Measurements from ENCODE around the gene PRSS21. TPM values are rescaled to one million over a fixed set of nuclear protein-coding genes. Genes with fewer than 3 reads are reported as not detected.

The PRSS21 gene
- total RNA-seq, 1 donor from 2014 or later = not detected

DNA sequence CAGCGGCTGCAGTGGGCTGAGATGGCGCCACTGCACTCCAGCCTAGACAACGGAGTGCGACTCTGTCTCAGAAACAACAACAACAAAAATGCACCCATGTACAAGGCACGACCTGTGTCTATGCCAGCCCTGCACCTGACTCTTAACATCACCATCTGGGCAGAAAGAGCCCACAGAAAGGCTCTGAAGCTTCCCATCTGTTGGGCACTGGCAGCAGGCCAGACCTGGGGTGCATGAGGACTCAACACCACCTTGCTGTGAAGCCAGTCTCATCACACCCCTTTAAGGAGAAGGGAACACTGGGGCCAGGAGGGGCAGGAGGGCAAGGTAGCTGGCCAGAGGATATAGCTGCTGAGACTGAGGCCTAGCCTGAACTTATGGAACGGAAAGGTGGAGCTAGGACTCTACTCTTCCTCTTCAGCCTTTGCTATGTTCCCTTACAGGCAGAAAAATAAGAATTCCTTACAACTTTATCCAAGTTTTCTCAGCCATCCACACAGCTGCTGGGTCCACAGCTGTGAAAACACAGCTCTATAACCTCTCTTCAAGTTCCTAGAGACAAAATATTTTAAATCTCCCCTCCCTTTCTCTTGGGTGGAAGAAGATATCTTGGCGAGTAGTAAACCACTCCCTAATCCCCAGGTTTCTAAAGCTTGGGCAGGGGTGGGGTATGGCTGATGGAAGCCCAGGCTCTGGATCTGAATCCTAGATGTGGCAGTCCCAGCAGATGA, 42.7 kb upstream of the PRSS21 start:
- no peaks in the 10 kb centered on the region for H3K27me3 ChIP-seq (ENCODE audit: control insufficient read depth in 3 of 3, insufficient read depth in 3 of 3, low read length in 3 of 3)
- H3K9me3 ChIP-seq (ENCODE audit: control insufficient read depth in 3 of 3, low read length in 3 of 3) = no peaks in the 10 kb centered on the region
- peaks cover 48 to 55% (median 53%) of the 10 kb centered on the region in 3 donors for H3K36me3 ChIP-seq (ENCODE audit: control insufficient read depth in 3 of 3, insufficient read depth in 3 of 3, low read length in 3 of 3)
- peak overlapping the region in 1 of 3 donors; percentile 54 for H3K9ac ChIP-seq (ENCODE audit: low read depth in 1 of 3, low read length in 3 of 3)
- no peak overlapping the region for H3K27ac ChIP-seq (ENCODE audit: low read depth, low read length)
- peaks cover 42 to 60% (median 43%) of the 10 kb centered on the region in 3 donors for H3K4me1 ChIP-seq (ENCODE audit: control insufficient read depth in 3 of 3, insufficient read depth in 3 of 3, low read length in 3 of 3)
- H3K4me3 ChIP-seq (ENCODE audit: low read length in 3 of 3) = no peak overlapping the region

DNA sequence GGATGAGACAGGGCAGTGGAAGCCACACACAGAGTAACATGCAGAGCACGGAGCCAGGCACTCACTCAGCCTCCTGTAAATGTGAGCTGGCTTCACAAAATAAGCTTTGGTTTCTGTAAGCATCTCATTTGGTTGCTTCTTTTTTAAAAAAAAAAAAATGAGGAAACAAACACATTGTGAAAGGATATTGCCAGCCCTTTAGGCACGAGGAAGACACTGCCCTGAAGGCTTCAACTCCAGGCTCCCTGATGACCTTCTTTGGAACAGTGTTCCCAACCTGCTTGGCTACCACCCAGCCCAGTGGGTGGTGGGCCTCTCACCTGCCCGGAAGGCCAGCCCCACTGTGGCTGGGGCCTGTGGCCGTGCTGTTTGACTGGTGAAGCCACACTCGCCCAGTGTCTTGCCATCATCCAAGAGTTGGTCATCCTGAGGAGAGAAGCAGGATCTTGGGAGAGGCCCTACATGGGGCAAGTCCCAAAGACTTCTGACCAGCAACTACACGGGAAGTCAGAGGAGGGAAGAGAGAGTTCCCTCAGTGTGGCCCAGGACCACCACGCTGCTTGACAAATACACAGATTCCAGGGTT, 41.8 kb upstream of the PRSS21 start:
- Histone ChIP-seq H3K9me3 (ENCODE audit: control insufficient read depth in 3 of 3, low read length in 3 of 3) (no peaks in the 10 kb centered on the region), H3K36me3 (ENCODE audit: control insufficient read depth in 3 of 3, insufficient read depth in 3 of 3, low read length in 3 of 3) (peaks cover 39 to 46% (median 44%) of the 10 kb centered on the region in 3 donors), H3K9ac (ENCODE audit: low read depth in 1 of 3, low read length in 3 of 3) (peak overlapping the region in 1 of 3 donors; percentile 92), H3K27me3 (ENCODE audit: control insufficient read depth in 3 of 3, insufficient read depth in 3 of 3, low read length in 3 of 3) (no peaks in the 10 kb centered on the region), H3K27ac (ENCODE audit: low read depth, low read length) (no peak overlapping the region), H3K4me3 (ENCODE audit: low read length in 3 of 3) (no peak overlapping the region), H3K4me1 (ENCODE audit: control insufficient read depth in 3 of 3, insufficient read depth in 3 of 3, low read length in 3 of 3) (peaks cover 39 to 55% (median 42%) of the 10 kb centered on the region in 3 donors)

DNA sequence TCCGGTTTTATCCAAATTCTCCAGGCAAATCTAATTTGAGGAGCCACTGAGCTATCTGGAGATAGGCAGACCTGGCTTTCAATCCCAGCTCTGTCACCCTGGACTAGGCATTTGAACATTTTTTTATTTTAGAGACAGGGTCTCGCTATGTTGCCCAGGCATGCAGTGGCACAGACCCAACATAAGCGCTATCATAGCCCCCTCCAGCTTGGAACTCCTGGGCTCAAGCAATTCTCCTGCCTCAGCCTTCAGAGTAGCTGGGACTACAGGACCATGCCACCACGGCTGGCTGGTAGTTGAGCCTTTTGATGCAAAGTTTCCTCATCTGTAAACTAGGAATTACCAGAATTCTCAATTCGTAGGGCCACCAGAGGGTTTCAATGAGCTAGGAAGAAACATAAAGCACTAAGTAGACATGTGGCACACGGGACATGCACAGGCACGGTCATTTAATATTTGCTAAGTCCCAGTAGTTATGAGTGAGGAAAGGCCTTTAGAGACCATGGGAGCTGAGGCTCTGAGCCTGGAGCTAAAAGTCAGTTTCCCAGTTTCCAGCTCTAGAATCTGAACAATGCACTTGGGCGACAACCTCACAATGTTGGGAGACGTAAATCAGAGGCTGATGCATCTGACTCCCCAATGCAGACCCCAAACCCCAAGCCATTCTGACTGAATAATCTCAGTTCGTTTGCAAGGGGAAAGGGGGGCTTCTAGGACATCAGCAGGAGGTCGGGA, 41.1 kb upstream of the PRSS21 start:
- no peak overlapping the region for H3K27ac ChIP-seq (ENCODE audit: low read depth, low read length)
- H3K36me3 ChIP-seq (ENCODE audit: control insufficient read depth in 3 of 3, insufficient read depth in 3 of 3, low read length in 3 of 3) = peaks cover 32 to 39% (median 38%) of the 10 kb centered on the region in 3 donors
- H3K9ac ChIP-seq (ENCODE audit: low read depth in 1 of 3, low read length in 3 of 3) = peak overlapping the region; percentile 86 to 92 (median 92)
- no peaks in the 10 kb centered on the region for H3K9me3 ChIP-seq (ENCODE audit: control insufficient read depth in 3 of 3, low read length in 3 of 3)
- no peaks in the 10 kb centered on the region for H3K27me3 ChIP-seq (ENCODE audit: control insufficient read depth in 3 of 3, insufficient read depth in 3 of 3, low read length in 3 of 3)
- H3K4me1 ChIP-seq (ENCODE audit: control insufficient read depth in 3 of 3, insufficient read depth in 3 of 3, low read length in 3 of 3) = peaks cover 37 to 55% (median 40%) of the 10 kb centered on the region in 3 donors
- peak overlapping the region; percentile 85 to 87 (median 87) for H3K4me3 ChIP-seq (ENCODE audit: low read length in 3 of 3)

DNA sequence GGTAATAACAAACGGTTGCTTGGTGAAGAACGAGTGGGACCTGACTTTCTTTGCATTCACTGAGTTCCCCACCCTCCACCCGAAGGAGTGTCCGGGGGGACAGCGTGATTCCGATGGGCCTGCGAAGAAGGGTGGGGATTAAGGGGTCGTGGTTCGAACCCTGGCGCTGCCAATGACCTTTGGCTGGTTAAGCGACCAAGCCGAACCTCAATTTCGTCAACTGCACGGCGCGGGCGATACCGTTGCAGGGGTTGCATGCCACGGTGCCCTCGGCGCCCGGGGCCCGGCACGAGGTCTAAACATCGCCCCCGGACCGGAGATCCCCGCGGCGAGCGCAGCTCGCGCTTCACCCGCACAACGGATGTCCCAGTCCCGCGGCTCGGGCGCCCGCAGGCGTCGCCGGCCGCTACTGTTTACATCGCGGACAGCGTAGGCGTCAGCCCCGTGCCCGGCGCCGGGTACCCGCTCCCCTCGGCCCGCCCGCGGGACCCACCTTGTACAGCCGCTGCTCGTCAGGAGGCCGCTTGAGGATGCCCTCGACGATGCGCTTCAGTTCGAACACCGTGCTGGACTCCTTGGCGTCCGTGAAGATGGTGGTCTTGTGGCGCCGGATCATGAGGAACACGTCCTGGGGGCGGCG, 40.4 kb upstream of the PRSS21 start:
- peaks cover 25 to 32% (median 31%) of the 10 kb centered on the region in 3 donors for H3K36me3 ChIP-seq (ENCODE audit: control insufficient read depth in 3 of 3, insufficient read depth in 3 of 3, low read length in 3 of 3)
- H3K27ac ChIP-seq (ENCODE audit: low read depth, low read length) = peak overlapping the region; percentile 60
- no peaks in the 10 kb centered on the region for H3K9me3 ChIP-seq (ENCODE audit: control insufficient read depth in 3 of 3, low read length in 3 of 3)
- H3K4me1 ChIP-seq (ENCODE audit: control insufficient read depth in 3 of 3, insufficient read depth in 3 of 3, low read length in 3 of 3) = peaks cover 33 to 51% (median 40%) of the 10 kb centered on the region in 3 donors
- peak overlapping the region; percentile 85 to 87 (median 87) for H3K4me3 ChIP-seq (ENCODE audit: low read length in 3 of 3)
- H3K9ac ChIP-seq (ENCODE audit: low read depth in 1 of 3, low read length in 3 of 3) = peak overlapping the region; percentile 86 to 92 (median 92)
- no peaks in the 10 kb centered on the region for H3K27me3 ChIP-seq (ENCODE audit: control insufficient read depth in 3 of 3, insufficient read depth in 3 of 3, low read length in 3 of 3)

DNA sequence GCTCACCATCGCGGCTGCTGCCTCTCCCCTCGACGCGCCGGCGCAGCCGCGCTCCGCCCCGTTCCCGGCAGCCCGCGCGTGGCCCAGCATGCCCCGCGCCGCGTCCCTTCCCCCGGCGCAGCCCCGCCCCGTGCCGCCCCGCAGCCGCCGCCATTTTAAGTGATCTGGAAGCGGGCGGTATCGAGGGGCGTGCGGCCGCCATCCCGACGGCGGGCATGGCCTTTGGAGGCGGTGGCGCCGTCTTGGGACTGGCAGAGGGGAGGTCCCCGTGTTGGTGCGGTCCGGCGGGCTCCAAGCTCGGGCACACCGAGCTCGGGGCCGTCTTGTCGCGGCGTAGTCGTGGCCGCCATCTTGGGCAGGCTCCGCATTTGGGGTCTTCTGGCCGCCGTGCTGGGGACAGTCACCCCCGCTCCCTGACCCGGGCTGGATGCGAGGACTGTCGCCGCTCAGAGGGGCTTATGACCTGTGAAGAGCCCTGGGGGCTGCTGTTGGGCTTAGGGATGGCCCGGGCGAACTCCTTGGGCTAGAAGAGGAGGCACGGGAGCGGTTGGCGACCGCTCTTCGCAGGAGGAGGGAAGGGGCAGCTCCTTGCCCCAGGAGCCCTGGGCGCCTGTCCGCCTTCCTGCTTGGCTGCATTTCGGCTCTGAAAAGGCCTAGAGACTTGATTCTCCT, 39.7 kb upstream of the PRSS21 start, which contains the start of gene ELOB:
TSS of gene ELOB (minus strand) at position 50 of the 672 bp plus-strand sequence. CDS start at position 9, 41 bp downstream.
- H3K9ac ChIP-seq (ENCODE audit: low read depth in 1 of 3, low read length in 3 of 3) = peak within 1 kb of the TSS; percentile 100
- no peaks in the 10 kb centered on the region for H3K9me3 ChIP-seq (ENCODE audit: control insufficient read depth in 3 of 3, low read length in 3 of 3)
- peak within 1 kb of the TSS; percentile 96 to 99 (median 98) for H3K4me3 ChIP-seq (ENCODE audit: low read length in 3 of 3)
- peaks cover 32 to 49% (median 38%) of the 10 kb centered on the region in 3 donors for H3K4me1 ChIP-seq (ENCODE audit: control insufficient read depth in 3 of 3, insufficient read depth in 3 of 3, low read length in 3 of 3)
- no peaks in the 10 kb centered on the region for H3K27me3 ChIP-seq (ENCODE audit: control insufficient read depth in 3 of 3, insufficient read depth in 3 of 3, low read length in 3 of 3)
- H3K27ac ChIP-seq (ENCODE audit: low read depth, low read length) = peak within 1 kb of the TSS; percentile 100
- H3K36me3 ChIP-seq (ENCODE audit: control insufficient read depth in 3 of 3, insufficient read depth in 3 of 3, low read length in 3 of 3) = peaks cover 18 to 26% (median 24%) of the 10 kb centered on the region in 3 donors

DNA sequence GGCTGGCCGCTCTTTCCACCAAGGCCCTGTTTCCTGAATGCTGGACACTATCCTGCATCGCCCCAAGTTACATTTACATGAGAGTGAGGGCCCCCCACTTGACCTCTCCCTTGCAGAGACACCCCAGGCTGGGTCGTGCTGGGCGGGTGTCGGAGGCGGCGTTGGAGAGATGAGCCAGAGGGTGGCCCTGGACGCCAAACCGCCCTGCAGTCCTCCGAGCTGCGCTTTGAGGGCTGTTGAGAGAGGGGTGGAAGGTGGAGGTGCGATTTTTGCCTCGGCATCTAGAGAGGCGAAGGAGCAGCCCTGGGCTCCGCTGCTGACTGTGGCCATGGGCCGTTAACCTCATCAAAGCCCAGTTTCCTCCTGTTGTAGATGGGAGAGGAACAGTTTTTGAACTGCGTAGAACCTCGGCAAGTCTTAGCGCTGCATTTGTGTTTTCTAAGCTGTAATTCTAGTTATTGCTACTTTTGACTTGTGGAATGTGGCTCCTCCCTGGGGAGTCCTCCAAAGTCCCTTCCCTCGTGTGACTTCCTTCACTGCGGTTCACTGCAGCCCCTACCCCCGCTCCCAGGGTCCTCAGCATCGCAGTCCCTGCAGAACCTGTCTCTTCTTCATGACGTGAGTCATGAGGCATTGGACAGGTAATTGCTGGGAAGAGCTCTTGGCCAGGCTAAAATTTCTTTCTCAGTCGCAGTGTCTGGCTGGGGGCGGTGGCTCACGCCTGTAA, 39.0 kb upstream of the PRSS21 start:
- peak overlapping the region; percentile 100 for H3K27ac ChIP-seq (ENCODE audit: low read depth, low read length)
- H3K4me1 ChIP-seq (ENCODE audit: control insufficient read depth in 3 of 3, insufficient read depth in 3 of 3, low read length in 3 of 3) = peaks cover 32 to 49% (median 38%) of the 10 kb centered on the region in 3 donors

DNA sequence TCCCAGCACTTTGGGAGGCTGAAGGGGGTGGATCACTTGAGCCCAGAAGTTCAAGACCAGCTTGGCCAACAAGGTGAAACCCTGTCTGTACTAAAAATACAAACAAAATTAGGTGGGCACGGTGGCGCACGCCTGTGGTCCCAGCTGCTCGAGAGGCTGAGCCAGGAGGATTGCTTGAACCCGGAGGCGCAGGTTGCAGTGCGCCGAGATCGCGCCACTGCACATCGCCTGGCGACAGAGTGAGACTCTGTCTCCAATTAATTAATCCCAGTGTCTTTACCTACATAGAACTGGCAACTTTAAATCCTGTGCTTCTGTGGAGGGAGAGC, 38.4 kb upstream of the PRSS21 start:
- Histone ChIP-seq H3K4me3 (ENCODE audit: low read length in 3 of 3) (peak overlapping the region; percentile 96 to 99 (median 98)), H3K36me3 (ENCODE audit: control insufficient read depth in 3 of 3, insufficient read depth in 3 of 3, low read length in 3 of 3) (peaks cover 10 to 15% (median 14%) of the 10 kb centered on the region in 3 donors), H3K4me1 (ENCODE audit: control insufficient read depth in 3 of 3, insufficient read depth in 3 of 3, low read length in 3 of 3) (peaks cover 32 to 49% (median 37%) of the 10 kb centered on the region in 3 donors), H3K9ac (ENCODE audit: low read depth in 1 of 3, low read length in 3 of 3) (peak overlapping the region in 2 of 3 donors; percentile 100), H3K9me3 (ENCODE audit: control insufficient read depth in 3 of 3, low read length in 3 of 3) (no peaks in the 10 kb centered on the region), H3K27me3 (ENCODE audit: control insufficient read depth in 3 of 3, insufficient read depth in 3 of 3, low read length in 3 of 3) (no peaks in the 10 kb centered on the region), H3K27ac (ENCODE audit: low read depth, low read length) (peak overlapping the region; percentile 100)

More for the DNA sequence above, 39.0 kb upstream of the PRSS21 start:
- Histone ChIP-seq H3K9me3 (ENCODE audit: control insufficient read depth in 3 of 3, low read length in 3 of 3) (no peaks in the 10 kb centered on the region), H3K27me3 (ENCODE audit: control insufficient read depth in 3 of 3, insufficient read depth in 3 of 3, low read length in 3 of 3) (no peaks in the 10 kb centered on the region), H3K9ac (ENCODE audit: low read depth in 1 of 3, low read length in 3 of 3) (peak overlapping the region; percentile 100), H3K4me3 (ENCODE audit: low read length in 3 of 3) (peak overlapping the region; percentile 96 to 99 (median 98)), H3K36me3 (ENCODE audit: control insufficient read depth in 3 of 3, insufficient read depth in 3 of 3, low read length in 3 of 3) (peaks cover 14 to 20% (median 20%) of the 10 kb centered on the region in 3 donors)

DNA sequence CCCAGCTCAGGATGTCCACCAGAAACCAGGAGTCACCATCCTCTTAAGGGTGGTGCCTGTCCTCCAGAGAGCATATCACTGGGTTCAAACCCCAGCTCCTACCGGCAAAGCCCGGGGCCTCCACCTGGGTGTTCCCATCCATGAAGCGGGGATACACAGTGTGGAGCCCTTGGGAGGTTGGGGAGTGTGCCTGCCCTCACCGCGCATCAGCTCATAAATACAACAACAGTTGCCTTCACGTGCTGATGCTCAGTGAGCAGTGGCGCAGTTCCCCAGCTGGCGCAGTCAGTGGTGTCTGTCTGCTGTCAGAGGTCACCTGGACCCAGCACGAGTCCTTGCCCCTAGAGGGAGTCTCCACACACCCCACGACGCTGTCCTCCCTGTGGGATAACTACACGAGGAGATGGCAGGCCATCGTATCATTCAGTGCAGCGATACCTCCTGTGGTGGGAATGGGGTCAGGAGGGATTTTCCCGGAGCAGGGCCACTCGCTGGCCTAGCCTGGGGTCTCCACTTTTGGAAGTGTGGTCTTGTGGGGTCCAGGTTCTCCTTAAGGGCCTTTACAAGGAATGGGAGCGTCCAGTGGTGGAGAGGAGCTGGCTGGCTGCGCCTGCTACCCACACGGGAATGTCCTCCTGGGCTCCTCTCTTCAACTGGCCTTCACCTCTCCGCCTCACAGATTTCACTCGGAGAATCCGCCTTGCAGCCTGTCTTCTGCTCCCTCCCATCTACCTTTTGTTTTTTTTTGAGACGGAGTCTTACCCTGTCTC, 37.7 kb upstream of the PRSS21 start:
- Histone ChIP-seq H3K27ac (ENCODE audit: low read depth, low read length) (no peak overlapping the region), H3K36me3 (ENCODE audit: control insufficient read depth in 3 of 3, insufficient read depth in 3 of 3, low read length in 3 of 3) (peaks cover 5 to 8% (median 7%) of the 10 kb centered on the region in 3 donors), H3K9me3 (ENCODE audit: control insufficient read depth in 3 of 3, low read length in 3 of 3) (no peaks in the 10 kb centered on the region), H3K9ac (ENCODE audit: low read depth in 1 of 3, low read length in 3 of 3) (no peak overlapping the region), H3K4me3 (ENCODE audit: low read length in 3 of 3) (peak overlapping the region in 2 of 3 donors; percentile 98 to 99), H3K4me1 (ENCODE audit: control insufficient read depth in 3 of 3, insufficient read depth in 3 of 3, low read length in 3 of 3) (peaks cover 30 to 43% (median 32%) of the 10 kb centered on the region in 3 donors), H3K27me3 (ENCODE audit: control insufficient read depth in 3 of 3, insufficient read depth in 3 of 3, low read length in 3 of 3) (peaks cover 0 to 3% (median 0%) of the 10 kb centered on the region in 3 donors)

Measured in skeletal muscle tissue (tissue), 4 donors.